Measurements from ENCODE around the gene GOLGA6A. TPM values are rescaled to one million over a fixed set of nuclear protein-coding genes. Genes with fewer than 3 reads are reported as not detected.

Gene GOLGA6A
- total and polyA plus RNA-seq, 4 donors = 0.03 to 0.14 TPM; not detected in 2

DNA sequence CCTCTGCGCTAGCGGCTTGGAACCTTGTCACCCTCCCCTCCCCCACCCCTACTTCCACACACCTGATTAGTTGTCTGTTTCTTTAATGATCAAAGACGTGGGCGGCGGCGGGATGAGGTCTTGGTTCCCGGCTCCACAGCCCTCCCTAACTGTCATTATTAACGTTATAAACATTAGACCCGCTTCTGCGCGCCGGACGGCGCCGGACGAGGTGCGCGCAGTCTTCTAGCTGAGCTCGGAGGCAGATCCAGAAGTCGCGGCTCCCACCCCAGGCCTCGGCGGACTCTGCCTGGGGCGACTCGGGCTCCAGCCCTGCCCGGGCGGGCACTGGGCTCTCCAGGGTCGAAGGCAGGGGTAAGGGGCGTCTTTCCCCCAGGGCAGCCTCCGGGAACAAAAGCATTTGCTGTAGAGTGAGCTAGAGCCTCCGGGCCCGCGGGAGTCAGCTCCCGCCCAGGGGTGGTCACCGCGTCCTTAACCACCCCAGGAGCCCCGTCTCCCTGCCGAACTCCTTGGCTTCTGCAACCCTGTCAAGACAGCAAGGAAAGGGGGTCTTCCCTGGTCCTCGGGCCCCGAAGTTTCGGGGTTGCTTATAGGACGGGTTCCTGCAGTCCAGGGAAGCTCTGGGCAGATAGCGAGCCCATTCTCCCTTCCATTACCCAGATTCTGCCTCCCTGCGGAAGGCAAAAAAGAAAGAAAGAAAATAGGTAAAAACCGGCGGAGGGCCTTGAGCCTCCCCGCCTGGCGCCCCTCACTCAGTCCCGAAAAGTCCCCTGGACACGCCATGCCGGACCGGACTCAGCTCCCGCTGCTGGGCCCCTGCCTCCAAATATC is 45.8 kb upstream of the GOLGA6A start:
- H3K36me3 ChIP-seq (ENCODE audit: control insufficient read depth in 4 of 4, insufficient read depth in 4 of 4, low read length in 4 of 4) = no peaks in the 10 kb centered on the region
- no peak overlapping the region for H3K9ac ChIP-seq (ENCODE audit: insufficient read depth in 1 of 2, low read length in 2 of 2)
- peaks cover 1 to 85% (median 56%) of the 10 kb centered on the region in 3 donors for H3K27me3 ChIP-seq (ENCODE audit: control insufficient read depth in 3 of 3, insufficient read depth in 3 of 3, low read length in 2 of 3)
- ATAC-seq (ENCODE audit: insufficient read depth, low FRiP score) (no peak), DNase-seq (peak in 1 of 3 donors; percentile 50)
- H3K9me3 ChIP-seq (ENCODE audit: control insufficient read depth in 4 of 4, insufficient read depth in 3 of 4, low read length in 3 of 4) = peaks cover 0 to 6% (median 0%) of the 10 kb centered on the region in 4 donors
- H3K4me1 ChIP-seq (ENCODE audit: control insufficient read depth in 5 of 5, insufficient read depth in 5 of 5, low read length in 5 of 5) = peaks cover 0 to 23% (median 13%) of the 10 kb centered on the region in 5 donors
- TF ChIP-seq, protein P1, sequence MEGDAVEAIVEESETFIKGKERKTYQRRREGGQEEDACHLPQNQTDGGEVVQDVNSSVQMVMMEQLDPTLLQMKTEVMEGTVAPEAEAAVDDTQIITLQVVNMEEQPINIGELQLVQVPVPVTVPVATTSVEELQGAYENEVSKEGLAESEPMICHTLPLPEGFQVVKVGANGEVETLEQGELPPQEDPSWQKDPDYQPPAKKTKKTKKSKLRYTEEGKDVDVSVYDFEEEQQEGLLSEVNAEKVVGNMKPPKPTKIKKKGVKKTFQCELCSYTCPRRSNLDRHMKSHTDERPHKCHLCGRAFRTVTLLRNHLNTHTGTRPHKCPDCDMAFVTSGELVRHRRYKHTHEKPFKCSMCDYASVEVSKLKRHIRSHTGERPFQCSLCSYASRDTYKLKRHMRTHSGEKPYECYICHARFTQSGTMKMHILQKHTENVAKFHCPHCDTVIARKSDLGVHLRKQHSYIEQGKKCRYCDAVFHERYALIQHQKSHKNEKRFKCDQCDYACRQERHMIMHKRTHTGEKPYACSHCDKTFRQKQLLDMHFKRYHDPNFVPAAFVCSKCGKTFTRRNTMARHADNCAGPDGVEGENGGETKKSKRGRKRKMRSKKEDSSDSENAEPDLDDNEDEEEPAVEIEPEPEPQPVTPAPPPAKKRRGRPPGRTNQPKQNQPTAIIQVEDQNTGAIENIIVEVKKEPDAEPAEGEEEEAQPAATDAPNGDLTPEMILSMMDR (IDR thresholded peaks at IDR 0.05; ENCODE audit: control extremely low read depth, extremely low read depth) = no peak
- H3K4me3 ChIP-seq = no peak overlapping the region
- 4 to 7% methylated on average over 53 of the region's 53 CpGs for WGBS, 2 donors
- H3K27ac ChIP-seq (ENCODE audit: low read depth in 1 of 2, low read length in 1 of 2) = peak overlapping the region in 1 of 2 donors; percentile 70

DNA sequence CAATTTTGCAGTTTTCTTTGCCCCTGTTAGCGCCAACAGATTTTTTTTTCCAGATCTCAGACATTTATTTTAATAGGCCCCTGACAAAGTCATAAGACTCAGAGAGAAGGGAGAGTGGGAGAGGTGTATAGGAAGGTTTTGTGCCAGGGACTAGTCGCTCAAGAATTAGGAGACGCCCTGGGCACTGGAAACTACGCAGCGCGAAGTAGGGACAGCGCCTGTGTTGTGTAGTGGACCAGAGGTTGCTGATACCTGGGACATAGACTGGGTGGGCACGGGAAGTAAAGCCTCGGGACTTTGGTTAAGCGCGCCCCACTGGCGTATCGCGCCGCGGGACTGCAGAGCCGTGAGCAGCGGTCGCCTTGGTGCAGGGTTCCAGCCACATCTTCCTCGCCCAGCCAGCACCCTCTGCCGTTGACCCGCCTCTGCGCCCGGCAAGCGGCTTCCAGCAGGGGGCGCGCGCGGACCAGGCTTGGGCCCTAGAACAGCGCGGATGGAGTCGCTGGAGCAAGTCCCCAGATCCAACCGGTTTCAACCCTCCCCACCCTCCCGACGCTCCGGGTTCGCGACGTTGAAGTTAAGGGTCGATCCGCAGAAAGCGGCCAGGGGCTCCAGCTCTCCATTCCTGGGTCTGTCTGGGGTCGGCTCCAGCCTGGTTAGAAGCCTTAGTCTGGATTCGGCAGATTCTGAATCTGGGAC is 45.1 kb upstream of the GOLGA6A start:
- Histone ChIP-seq H3K36me3 (ENCODE audit: control insufficient read depth in 4 of 4, insufficient read depth in 4 of 4, low read length in 4 of 4) (no peaks in the 10 kb centered on the region), H3K9me3 (ENCODE audit: control insufficient read depth in 4 of 4, insufficient read depth in 3 of 4, low read length in 3 of 4) (no peaks in the 10 kb centered on the region), H3K9ac (ENCODE audit: insufficient read depth in 1 of 2, low read length in 2 of 2) (no peak overlapping the region), H3K4me3 (no peak overlapping the region), H3K27ac (ENCODE audit: low read depth in 1 of 2, low read length in 1 of 2) (peak overlapping the region in 1 of 2 donors; percentile 70), H3K27me3 (ENCODE audit: control insufficient read depth in 3 of 3, insufficient read depth in 3 of 3, low read length in 2 of 3) (peaks cover 0 to 77% (median 48%) of the 10 kb centered on the region in 3 donors), H3K4me1 (ENCODE audit: control insufficient read depth in 5 of 5, insufficient read depth in 5 of 5, low read length in 5 of 5) (peaks cover 0 to 23% (median 13%) of the 10 kb centered on the region in 5 donors)
- ATAC-seq (ENCODE audit: insufficient read depth, low FRiP score) = peak; percentile 88
- DNase-seq = peak; percentile 90 to 93 (median 91)
- WGBS, 2 donors = 9 to 10% methylated on average over 44 of the region's 44 CpGs
- TF ChIP-seq, protein P1 (IDR thresholded peaks at IDR 0.05; ENCODE audit: control extremely low read depth, extremely low read depth) = peak; percentile 99

DNA sequence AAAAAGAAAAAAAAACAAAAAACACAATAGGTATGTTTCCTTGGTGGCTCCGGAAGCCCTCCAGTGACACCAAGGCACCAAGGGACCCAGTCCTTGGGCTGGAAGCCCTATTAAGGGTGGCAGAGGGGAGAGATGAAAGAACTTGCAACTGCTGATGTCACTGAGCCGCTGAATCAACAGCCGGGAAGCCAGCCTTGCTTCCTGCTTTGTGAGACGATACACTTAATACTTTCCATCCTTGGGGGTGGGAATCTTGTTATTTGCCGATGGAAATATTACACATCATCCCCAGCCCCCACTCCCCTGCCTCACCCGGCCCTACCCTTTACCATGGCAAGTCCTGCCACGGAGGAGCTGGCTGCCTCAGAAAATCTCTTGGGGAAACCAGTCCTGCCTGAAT is 42.4 kb upstream of the GOLGA6A start:
- no peak overlapping the region for H3K9ac ChIP-seq (ENCODE audit: insufficient read depth in 1 of 2, low read length in 2 of 2)
- WGBS, 2 donors = 66 to 77% methylated on average over 7 of the region's 7 CpGs
- H3K27ac ChIP-seq (ENCODE audit: low read depth in 1 of 2, low read length in 1 of 2) = no peak overlapping the region
- no peaks in the 10 kb centered on the region for H3K36me3 ChIP-seq (ENCODE audit: control insufficient read depth in 4 of 4, insufficient read depth in 4 of 4, low read length in 4 of 4)
- no peak overlapping the region for H3K4me3 ChIP-seq
- peaks cover 0 to 57% (median 30%) of the 10 kb centered on the region in 3 donors for H3K27me3 ChIP-seq (ENCODE audit: control insufficient read depth in 3 of 3, insufficient read depth in 3 of 3, low read length in 2 of 3)
- H3K4me1 ChIP-seq (ENCODE audit: control insufficient read depth in 5 of 5, insufficient read depth in 5 of 5, low read length in 5 of 5) = peaks cover 0 to 16% (median 7%) of the 10 kb centered on the region in 5 donors
- TF ChIP-seq, protein P1 (IDR thresholded peaks at IDR 0.05; ENCODE audit: control extremely low read depth, extremely low read depth) = no peak
- ATAC-seq (ENCODE audit: insufficient read depth, low FRiP score) (no peak), DNase-seq (no peak)
- no peaks in the 10 kb centered on the region for H3K9me3 ChIP-seq (ENCODE audit: control insufficient read depth in 4 of 4, insufficient read depth in 3 of 4, low read length in 3 of 4)

Measured in lung (tissue), 12 donors.